Breast epithelium (tissue), 3 donors: ENCODE results near the gene APOL6.

Source experiments
- POLR2A ChIP-seq: fragments of 450-650 bp; IDR thresholded peaks from one replicate; pipeline ENCODE4 v1.6.1; 2016; ENCODE audit warnings: antibody characterized with exemption, mild to moderate bottlenecking, moderate library complexity
- POLR2AphosphoS5 ChIP-seq, 3 donors: sonication (generic); formaldehyde crosslinking; IDR thresholded peaks; one replicate each; pipeline ENCODE4 v1.6.1; 2017; ENCODE audit warnings: antibody characterized with exemption in 3 of 3
- TF ChIP-seq, protein P1 (sequence below), 3 donors: fragments of 450-650 bp; IDR thresholded peaks; one replicate each; pipeline ENCODE4 v1.5.1; 2016 to 2017; ENCODE audit warnings: antibody characterized with exemption in 3 of 3, mild to moderate bottlenecking in 3 of 3, moderate library complexity in 3 of 3

DNA sequence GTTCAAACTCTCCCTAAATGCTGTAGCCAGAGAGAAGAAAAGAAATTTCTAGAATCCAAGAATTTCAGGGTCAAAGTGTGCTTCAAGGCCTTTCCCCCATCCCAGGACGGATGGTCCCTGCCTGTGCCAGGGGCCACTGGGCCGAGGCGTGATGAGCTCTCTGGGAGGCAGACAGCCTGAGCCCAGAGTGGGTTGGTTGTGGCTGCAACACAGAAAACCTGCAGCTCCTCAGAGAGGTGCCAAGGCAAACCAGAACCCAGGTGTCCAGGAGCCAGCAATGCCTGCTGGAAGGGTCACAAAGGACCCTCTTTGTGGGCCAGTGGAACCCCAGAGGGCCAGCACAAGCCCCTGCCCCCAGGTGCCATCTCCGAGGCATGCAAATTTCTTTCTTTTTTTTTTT lies 2.6 kb upstream of the APOL6 start:
- TF ChIP-seq, protein P1, sequence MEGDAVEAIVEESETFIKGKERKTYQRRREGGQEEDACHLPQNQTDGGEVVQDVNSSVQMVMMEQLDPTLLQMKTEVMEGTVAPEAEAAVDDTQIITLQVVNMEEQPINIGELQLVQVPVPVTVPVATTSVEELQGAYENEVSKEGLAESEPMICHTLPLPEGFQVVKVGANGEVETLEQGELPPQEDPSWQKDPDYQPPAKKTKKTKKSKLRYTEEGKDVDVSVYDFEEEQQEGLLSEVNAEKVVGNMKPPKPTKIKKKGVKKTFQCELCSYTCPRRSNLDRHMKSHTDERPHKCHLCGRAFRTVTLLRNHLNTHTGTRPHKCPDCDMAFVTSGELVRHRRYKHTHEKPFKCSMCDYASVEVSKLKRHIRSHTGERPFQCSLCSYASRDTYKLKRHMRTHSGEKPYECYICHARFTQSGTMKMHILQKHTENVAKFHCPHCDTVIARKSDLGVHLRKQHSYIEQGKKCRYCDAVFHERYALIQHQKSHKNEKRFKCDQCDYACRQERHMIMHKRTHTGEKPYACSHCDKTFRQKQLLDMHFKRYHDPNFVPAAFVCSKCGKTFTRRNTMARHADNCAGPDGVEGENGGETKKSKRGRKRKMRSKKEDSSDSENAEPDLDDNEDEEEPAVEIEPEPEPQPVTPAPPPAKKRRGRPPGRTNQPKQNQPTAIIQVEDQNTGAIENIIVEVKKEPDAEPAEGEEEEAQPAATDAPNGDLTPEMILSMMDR (IDR thresholded peaks at IDR 0.05), result no peak
- no peak for TF ChIP-seq POLR2A
- no peak for TF ChIP-seq POLR2AphosphoS5 (IDR thresholded peaks at IDR 0.05)
